Duodenal mucosa (tissue), 2 donors: ENCODE results near the gene ATP1A3.
"Not testable (repeated sequence)": the region's sequence is repeated elsewhere in the genome, so short reads cannot be mapped to it uniquely, and the experiment has no call there.

Source experiments
- H3K27ac ChIP-seq: one replicate; pipeline ENCODE4 v1.7.0; 2013; ENCODE audit warnings: low read depth, low read length
- H3K27me3 ChIP-seq, 2 donors: one replicate each; pipeline ENCODE4 v1.7.0; 2013; ENCODE audit warnings: low read length in 2 of 2, control low read depth in 1 of 2; ENCODE audit not compliant: insufficient read depth in 2 of 2, control insufficient read depth in 1 of 2
- H3K36me3 ChIP-seq, 2 donors: one replicate each; pipeline ENCODE4 v1.7.0; 2013; ENCODE audit warnings: low read length in 2 of 2, control low read depth in 1 of 2; ENCODE audit not compliant: insufficient read depth in 2 of 2, control insufficient read depth in 1 of 2
- H3K4me1 ChIP-seq, 2 donors: one replicate each; pipeline ENCODE4 v1.7.0; 2013; ENCODE audit warnings: low read length in 2 of 2, control low read depth in 1 of 2; ENCODE audit not compliant: insufficient read depth in 2 of 2, control insufficient read depth in 1 of 2
- H3K4me3 ChIP-seq, 2 donors: one replicate each; pipeline ENCODE4 v1.7.0; 2013; ENCODE audit warnings: low read length in 2 of 2, low read depth in 1 of 2
- H3K9ac ChIP-seq, 2 donors: one replicate each; pipeline ENCODE4 v1.7.0; 2013; ENCODE audit warnings: low read length in 2 of 2, low read depth in 1 of 2
- H3K9me3 ChIP-seq, 2 donors: one replicate each; pipeline ENCODE4 v1.7.0; 2013; ENCODE audit warnings: low read length in 2 of 2, control low read depth in 1 of 2; ENCODE audit not compliant: control insufficient read depth in 1 of 2

ATP1A3 gene

DNA sequence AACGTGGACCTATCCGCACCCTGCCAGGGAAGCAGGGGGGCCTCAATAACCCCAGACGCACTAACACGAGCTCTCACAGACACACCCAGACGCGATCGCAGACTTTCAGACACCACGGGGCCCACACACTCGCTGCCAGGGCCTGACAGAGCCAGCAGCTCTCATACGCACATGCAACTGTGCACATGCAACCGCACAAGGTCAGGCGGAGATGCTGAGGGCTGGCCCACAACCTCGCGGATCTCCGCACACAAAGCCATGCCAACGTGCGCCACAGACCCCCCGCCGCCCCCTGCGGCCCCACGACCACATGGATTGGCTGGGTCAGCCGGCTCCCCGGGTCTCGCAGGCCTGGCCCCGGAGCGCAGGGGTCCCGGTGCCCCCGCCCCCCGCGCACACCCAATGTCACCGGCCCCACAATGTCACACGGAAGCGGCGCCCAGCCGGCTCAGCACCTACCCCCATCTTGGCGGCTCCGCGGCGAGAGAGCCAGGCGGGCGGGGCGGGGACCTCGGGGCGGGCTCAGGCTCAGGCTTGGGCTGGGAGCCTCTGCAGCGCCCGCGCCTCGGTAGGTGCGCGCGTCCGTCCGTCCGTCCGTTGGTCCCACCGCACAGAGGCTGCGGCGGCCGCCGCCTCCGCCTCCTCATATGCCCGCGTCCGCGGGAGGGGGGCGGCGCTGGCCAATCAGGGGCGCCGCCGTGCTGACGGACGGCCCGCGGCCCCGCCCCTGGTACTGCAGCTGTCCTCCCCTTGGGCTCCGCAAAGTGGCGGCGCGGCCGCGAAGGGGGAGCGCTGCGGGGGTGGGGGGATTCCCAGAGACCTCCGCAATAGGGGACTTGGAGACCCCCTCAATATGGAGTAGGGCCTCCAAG lies at the start of gene ATP1A3:
TSS of gene ATP1A3 (minus strand) at position 619 of the 872 bp plus-strand sequence. CDS start at position 465, 154 bp downstream.
- H3K27ac ChIP-seq: no peak within 1 kb of the TSS
- H3K9ac ChIP-seq: no peak within 1 kb of the TSS
- no peaks in the 10 kb centered on the region for H3K9me3 ChIP-seq
- H3K27me3 ChIP-seq: peaks cover 30 to 43% of the 10 kb centered on the region in 2 donors
- no peaks in the 10 kb centered on the region for H3K4me1 ChIP-seq
- no peaks in the 10 kb centered on the region for H3K36me3 ChIP-seq
- peak within 1 kb of the TSS; percentile 38 to 45 for H3K4me3 ChIP-seq

GRCh38 chr19:42042455-42043170 lies 48.6 kb upstream of the ATP1A3 start:
- no peak overlapping the region for H3K4me3 ChIP-seq
- H3K9ac ChIP-seq: no peak overlapping the region

DNA sequence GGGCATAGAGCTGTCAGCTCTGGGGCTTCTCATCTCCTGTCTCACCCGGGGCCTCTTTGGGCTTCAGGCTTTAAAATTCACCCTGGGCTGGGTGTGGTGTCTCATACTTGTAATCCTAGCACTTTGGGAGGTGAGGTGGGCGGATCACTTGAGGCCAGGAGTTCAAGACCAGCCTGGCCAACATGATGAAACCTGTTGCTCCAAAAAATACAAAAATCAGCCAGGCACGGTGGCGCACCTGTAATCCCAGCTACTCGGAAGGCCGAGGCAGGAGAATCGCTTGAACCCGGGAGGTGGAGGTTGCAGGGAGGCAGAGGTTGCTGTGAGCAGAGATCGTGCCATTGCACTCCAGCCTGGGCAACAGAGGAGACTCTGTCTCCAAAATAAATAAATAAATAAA lies 46.5 kb upstream of the ATP1A3 start:
- H3K27ac ChIP-seq, H3K4me3 ChIP-seq, H3K36me3 ChIP-seq, H3K4me1 ChIP-seq, H3K9ac ChIP-seq, H3K27me3 ChIP-seq, H3K9me3 ChIP-seq: not testable (repeated sequence)

More at GRCh38 chr19:42042455-42043170, 48.6 kb upstream of the ATP1A3 start:
- H3K4me1 ChIP-seq: no peaks in the 10 kb centered on the region
- H3K27ac ChIP-seq: no peak overlapping the region
- H3K9me3 ChIP-seq: no peaks in the 10 kb centered on the region
- no peaks in the 10 kb centered on the region for H3K36me3 ChIP-seq
- H3K27me3 ChIP-seq: no peaks in the 10 kb centered on the region

DNA sequence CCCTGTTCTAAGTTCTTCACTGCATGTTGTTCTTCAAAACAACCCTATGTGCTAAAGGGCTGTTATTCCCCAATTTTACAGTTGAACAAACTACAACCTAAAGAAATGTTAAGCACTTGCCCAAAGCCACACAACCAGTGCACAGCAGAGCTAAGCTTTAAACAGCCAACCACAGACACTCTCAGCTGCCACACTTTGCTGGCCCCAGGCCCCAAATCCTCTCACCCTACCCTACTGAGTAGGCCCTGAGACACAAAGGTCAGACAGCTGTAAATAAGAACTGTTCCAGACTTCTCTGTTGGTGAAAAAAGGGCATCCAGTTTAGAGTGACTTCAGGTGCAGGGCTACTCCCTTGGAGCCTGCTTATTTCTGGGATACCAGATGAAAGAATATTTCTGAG lies 46.0 kb upstream of the ATP1A3 start:
- no peak overlapping the region for H3K4me3 ChIP-seq
- no peaks in the 10 kb centered on the region for H3K27me3 ChIP-seq
- no peaks in the 10 kb centered on the region for H3K9me3 ChIP-seq
- no peaks in the 10 kb centered on the region for H3K36me3 ChIP-seq
- no peak overlapping the region for H3K9ac ChIP-seq
- no peak overlapping the region for H3K27ac ChIP-seq
- H3K4me1 ChIP-seq: no peaks in the 10 kb centered on the region

DNA sequence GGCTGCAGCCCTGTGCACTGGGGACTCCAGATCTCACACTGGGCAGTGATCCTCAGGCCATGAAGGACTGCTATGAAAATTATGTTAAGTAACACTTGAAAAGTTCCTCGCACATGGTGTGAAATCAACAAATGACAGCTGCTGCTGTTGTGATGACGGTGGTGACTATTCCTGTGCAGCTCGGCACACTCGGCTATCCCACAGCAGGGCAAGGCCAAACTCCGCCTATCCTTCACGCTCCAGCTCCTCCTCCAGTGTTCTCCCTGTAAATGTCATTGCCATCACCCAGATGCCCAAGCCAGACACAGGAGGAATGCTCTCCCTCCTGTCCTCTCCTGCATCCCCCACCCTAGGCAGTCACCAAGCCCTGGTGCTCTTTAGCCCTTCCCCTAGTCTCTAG lies 44.6 kb upstream of the ATP1A3 start:
- Histone ChIP-seq H3K4me3 (no peak overlapping the region), H3K27ac (no peak overlapping the region), H3K36me3 (no peaks in the 10 kb centered on the region), H3K9ac (no peak overlapping the region), H3K9me3 (no peaks in the 10 kb centered on the region), H3K4me1 (no peaks in the 10 kb centered on the region), H3K27me3 (no peaks in the 10 kb centered on the region)

- Histone ChIP-seq H3K27ac (no peak overlapping the region), H3K36me3 (no peaks in the 10 kb centered on the region), H3K27me3 (no peaks in the 10 kb centered on the region), H3K4me1 (no peaks in the 10 kb centered on the region), H3K4me3 (no peak overlapping the region), H3K9me3 (no peaks in the 10 kb centered on the region), H3K9ac (no peak overlapping the region)
Measured at GRCh38 chr19:42037649-42038048, 43.6 kb upstream of the ATP1A3 start.

DNA sequence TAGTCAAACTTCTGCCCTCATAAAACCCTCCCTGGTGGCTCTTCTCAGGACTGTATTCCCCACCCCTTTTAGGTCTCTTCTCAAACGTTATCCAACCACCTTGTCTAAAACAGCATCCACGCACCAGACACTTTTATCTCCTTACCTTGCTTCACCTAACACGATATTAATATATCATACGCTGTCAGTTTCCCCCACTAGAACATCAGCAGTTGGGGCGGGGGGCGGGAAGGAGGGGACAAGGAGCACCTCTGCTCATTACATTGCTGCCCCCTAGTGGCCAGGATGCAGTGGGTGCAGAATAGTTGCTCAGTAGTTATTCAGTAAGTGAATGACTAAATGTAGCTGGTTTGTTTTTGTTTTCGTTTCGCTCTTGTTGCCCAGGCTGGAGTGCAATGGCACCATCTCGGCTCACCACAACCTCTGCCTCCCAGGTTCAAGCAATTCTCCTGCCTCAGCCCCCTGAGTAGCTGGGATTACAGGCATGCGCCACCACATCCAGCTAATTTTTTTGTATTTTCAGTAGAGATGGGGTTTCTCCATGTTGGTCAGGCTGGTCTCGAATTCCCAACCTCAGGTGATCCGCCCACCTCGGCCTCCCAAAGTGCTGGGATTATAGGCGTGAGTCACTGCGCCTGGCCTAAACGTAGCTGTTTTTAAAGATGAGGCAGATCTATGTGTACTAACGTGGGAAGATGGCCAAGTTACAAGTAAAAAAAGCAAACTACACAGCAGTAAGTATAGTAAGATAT lies 40.8 kb upstream of the ATP1A3 start:
- not testable (repeated sequence) for H3K4me1 ChIP-seq, H3K27me3 ChIP-seq, H3K9ac ChIP-seq, H3K36me3 ChIP-seq, H3K27ac ChIP-seq, H3K9me3 ChIP-seq, H3K4me3 ChIP-seq

DNA sequence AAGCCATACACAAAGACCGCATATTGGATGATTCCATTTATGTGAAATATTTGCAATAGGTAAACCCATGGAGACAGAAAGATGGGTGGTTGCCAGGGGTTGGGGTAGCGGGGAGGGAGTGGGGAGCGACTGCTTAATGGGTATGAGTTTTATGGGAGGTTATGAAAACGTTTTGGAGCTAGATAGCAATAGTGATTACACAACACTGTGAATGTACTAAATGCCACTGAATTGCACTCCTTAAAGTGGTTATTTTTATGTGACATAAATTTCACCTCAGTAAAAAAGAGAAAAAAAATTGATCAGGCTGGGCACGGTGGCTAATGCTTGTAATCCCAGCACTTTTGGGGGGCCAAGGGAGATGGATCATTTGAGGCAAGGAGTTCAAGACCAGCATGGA lies 39.4 kb upstream of the ATP1A3 start:
- no peak overlapping the region for H3K9ac ChIP-seq
- H3K36me3 ChIP-seq: no peaks in the 10 kb centered on the region
- H3K27ac ChIP-seq: no peak overlapping the region
- H3K4me1 ChIP-seq: peaks cover 5 to 7% of the 10 kb centered on the region in 2 donors
- no peak overlapping the region for H3K4me3 ChIP-seq
- H3K9me3 ChIP-seq: no peaks in the 10 kb centered on the region
- H3K27me3 ChIP-seq: no peaks in the 10 kb centered on the region

GRCh38 chr19:42032431-42032830 lies 38.4 kb upstream of the ATP1A3 start:
- Histone ChIP-seq H3K36me3 (no peaks in the 10 kb centered on the region), H3K4me3 (no peak overlapping the region), H3K27me3 (no peaks in the 10 kb centered on the region), H3K4me1 (peaks cover 5 to 7% of the 10 kb centered on the region in 2 donors), H3K9ac (no peak overlapping the region), H3K9me3 (no peaks in the 10 kb centered on the region), H3K27ac (no peak overlapping the region)
